ENCODE measurements around the gene AGTR1. TPM values are rescaled to one million over a fixed set of nuclear protein-coding genes. Genes with fewer than 3 reads are reported as not detected.

The AGTR1 gene
- total and polyA plus RNA-seq, 2 donors (not counting 3 experiments of a cell fraction or from before 2014, with no cell fraction given) = not detected

- H3K9me1 ChIP-seq (replicated peaks; ENCODE audit: control insufficient read depth, extremely low read depth, insufficient read depth, low read length) = no peaks in the 10 kb centered on the region
- H3K36me3 ChIP-seq (ENCODE audit: control insufficient read depth in 2 of 2, extremely low read depth in 1 of 2, insufficient read depth in 2 of 2, low read length in 2 of 2) = no peaks in the 10 kb centered on the region
- POLR2A ChIA-PET = no interaction called here
- no peak overlapping the region for H3K4me2 ChIP-seq (ENCODE audit: insufficient read depth, low read length)
- no peaks in the 10 kb centered on the region for H3K4me1 ChIP-seq (ENCODE audit: control insufficient read depth, extremely low read depth, insufficient read depth, low read length)
- CTCF ChIA-PET = interaction anchor here (1.0 kb wide), 1 partner anchor 17 kb away, joined by 6 read pairs; no protein-coding TSS in a partner anchor
- H3K9me3 ChIP-seq (replicated peaks; ENCODE audit: control insufficient read depth, insufficient read depth, low read length) = no peaks in the 10 kb centered on the region
- DNase-seq (ENCODE audit: low read depth, low spot score) (no peak), FAIRE-seq (no peak)
- no peaks in the 10 kb centered on the region for H3K79me2 ChIP-seq (ENCODE audit: control insufficient read depth, insufficient read depth, low read length)
- H3K9ac ChIP-seq (replicated peaks; ENCODE audit: extremely low read depth, insufficient read depth, low read length) = no peak overlapping the region
- BruUV-seq (replicated peaks) = no TSS peak
- peaks cover 0 to 3% of the 10 kb centered on the region in 2 experiments for H3K27me3 ChIP-seq (ENCODE audit: control insufficient read depth in 2 of 2, insufficient read depth in 2 of 2, low read length in 2 of 2)
- no peak overlapping the region for H3K4me3 ChIP-seq (replicated peaks in 1 of 3; ENCODE audit: insufficient read depth in 1 of 3, low read depth in 1 of 3, low read length in 3 of 3)
- H2AFZ ChIP-seq (ENCODE audit: low read depth, low read length) = no peak overlapping the region
- H3K27ac ChIP-seq (ENCODE audit: insufficient read depth, low read depth, low read length) = no peak overlapping the region
- intact Hi-C loops (cut with micrococcal nuclease) = no loop called here
- no peak for TF ChIP-seq CTCF (IDR thresholded peaks at IDR 0.05; ENCODE audit: extremely low read depth in 1 of 2, insufficient read depth in 1 of 2, low read depth in 1 of 2, low read length in 2 of 2)
- TF ChIP-seq POLR2AphosphoS5 (IDR thresholded peaks at IDR 0.05; ENCODE audit: insufficient read depth, low read depth, low read length) = no peak
- TF ChIP-seq POLR2A (IDR thresholded peaks at IDR 0.05; ENCODE audit: low read depth, low read length) = no peak
- no peak for TF ChIP-seq EZH2 (IDR thresholded peaks at IDR 0.05; ENCODE audit: borderline replicate concordance, low read depth, low read length, severe bottlenecking)
- TF ChIP-seq GATA2 (IDR thresholded peaks at IDR 0.05; ENCODE audit: insufficient read depth, insufficient read length, low read depth, low read length) = no peak
- no peak for TF ChIP-seq MYC (IDR thresholded peaks at IDR 0.05; ENCODE audit: low read depth, low read length)
- TF ChIP-seq FOS (IDR thresholded peaks at IDR 0.05; ENCODE audit: borderline replicate concordance, insufficient read depth, low read length) = no peak
- no peak for TF ChIP-seq JUN (IDR thresholded peaks at IDR 0.05; ENCODE audit: borderline replicate concordance, insufficient read depth, insufficient read length, low read depth)
- TF ChIP-seq MAX (IDR thresholded peaks at IDR 0.05; ENCODE audit: insufficient read depth, insufficient read length) = no peak
- dilution Hi-C loops (cut with MboI; ENCODE audit: extremely low pct_ligation_motif_present, low sequenced_read_pairs) = no loop called here
- H4K20me1 ChIP-seq (replicated peaks; ENCODE audit: control insufficient read depth, extremely low read depth, insufficient read depth, low read length) = no peaks in the 10 kb centered on the region
Measured at GRCh38 chr3:148736086-148736485, 38.4 kb downstream of the AGTR1 start.

Measured in endothelial cell of umbilical vein (primary cell).